ENCODE data around the gene CASP8AP2.
"Not testable (repeated sequence)": the region's sequence is repeated elsewhere in the genome, so short reads cannot be mapped to it uniquely, and the experiment has no call there.

The CASP8AP2 gene

GRCh38 chr6:89826029-89826528 is 3.6 kb upstream of the CASP8AP2 start:
- DNase-seq: no peak

DNA sequence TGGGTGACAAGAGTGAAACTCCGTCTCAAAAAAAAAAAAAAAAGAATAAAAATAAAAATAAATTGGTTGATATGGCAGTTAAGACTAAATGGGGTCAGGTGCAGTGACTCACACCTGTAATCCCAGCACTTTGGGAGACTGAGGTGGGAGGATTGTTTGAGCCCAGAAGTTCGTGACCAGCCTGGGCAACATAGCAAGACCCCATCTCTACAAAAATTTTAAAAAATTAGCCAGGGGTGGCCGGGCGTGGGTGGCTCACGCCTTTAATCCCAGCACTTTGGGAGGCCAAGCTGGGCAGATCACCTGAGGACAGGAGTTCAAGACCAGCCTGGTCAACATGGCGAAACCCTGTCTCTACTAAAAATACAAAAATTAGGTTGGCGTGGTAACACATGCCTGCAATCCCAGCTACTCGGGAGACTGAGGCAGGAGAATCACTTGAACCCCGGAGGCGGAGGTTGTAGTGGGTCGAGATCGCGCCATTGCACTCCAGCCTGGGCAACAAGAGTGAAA is 1.1 kb upstream of the CASP8AP2 start:
- not testable (repeated sequence) for DNase-seq

DNA sequence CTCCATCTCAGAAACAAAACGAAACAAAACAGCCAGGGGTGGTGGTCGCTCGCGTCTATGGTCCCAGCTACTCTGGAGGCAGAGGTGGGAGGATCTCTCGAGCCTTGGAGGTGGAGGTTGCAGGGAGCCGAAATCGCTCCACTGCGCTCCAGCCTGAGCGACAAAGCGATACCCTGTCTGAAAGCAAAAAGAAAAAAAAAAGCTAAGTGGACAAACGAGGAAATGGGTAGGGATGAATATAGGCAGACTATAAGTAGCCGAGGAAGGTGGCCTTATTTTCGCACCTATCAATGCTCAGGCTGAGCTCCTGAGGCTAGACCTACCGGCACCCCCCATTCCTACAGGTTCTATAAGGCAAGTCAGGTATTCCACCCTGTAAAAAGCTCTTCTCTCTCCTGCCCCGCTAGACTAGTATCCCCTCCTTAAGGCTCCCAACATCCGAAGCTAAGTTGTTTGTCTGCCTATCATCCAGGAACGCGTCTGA is 650 bp upstream of the CASP8AP2 start:
- DNase-seq: no peak

GRCh38 chr6:89830170-89830809 is 610 bp downstream of the CASP8AP2 start:
- no peak for DNase-seq

DNA sequence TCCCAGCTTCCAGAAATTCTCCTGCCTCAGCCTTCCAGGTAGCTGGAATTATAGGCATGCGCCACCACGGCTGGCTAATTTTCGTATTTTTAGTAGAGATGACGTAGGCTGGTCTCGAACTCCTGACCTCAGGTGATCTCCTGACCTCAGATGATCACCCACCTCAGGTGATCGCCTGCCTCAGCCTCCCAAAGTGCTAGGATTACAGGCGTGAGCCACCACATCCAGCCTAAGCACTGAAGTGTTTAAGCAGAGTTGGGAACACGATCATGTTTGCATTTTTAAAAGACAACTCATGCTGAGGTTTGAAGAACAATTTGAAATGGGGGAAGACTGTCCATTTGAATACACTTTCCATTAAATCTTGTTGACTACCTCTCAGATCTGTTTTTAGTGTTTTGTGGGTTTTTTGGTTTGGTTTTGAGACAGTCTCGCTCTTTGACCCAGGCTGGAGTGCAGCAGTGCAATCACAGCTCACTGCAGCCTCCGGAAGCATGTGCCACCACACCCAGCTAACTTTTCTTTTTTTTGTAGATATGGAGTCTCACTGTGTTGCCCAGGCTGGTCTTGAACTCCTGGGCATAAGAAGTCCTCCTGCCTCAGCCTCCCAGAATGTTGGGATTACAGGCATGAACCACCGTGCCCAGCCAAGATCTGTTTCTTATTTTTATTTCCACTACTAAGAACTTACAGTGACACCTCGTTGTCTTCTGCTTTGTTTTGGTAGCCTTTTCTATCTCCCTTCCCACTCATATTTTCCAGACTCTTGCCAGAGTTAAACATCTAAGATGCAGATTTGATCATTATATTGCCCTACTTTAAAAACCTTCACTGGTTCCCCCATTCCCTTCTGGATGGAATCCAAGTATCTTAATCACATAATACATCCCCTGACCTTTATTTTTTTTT is 5.5 kb downstream of the CASP8AP2 start:
- DNase-seq: peak; percentile 47 to 66

DNA sequence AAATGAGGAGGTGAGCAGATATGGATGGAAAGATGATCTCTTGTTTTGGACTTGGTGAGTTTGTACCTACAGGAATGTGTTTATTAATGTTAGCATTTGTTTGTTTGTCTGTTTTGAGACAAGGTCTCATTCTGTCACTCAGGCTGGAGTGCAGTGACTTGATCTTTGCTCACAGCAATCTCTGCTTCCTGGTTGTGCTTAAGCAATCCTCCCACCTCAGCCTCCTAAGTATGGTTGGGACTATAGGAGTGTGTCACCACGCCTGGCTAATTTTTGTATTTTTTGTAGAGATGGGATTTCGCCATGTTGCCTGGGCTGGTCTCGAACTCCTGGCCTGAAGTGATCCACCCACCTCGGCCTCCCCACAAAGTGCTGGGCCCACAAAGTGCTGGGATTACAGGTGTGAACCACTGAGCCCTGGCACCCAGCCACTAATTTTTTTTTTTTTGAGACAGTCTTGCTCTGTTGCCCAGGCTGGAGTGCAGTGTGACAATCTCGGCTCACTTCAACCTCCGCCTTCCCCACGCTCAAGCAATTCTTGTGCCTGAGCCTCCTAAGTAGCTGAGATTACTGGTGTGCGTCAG is 7.1 kb downstream of the CASP8AP2 start:
- no peak for DNase-seq

DNA sequence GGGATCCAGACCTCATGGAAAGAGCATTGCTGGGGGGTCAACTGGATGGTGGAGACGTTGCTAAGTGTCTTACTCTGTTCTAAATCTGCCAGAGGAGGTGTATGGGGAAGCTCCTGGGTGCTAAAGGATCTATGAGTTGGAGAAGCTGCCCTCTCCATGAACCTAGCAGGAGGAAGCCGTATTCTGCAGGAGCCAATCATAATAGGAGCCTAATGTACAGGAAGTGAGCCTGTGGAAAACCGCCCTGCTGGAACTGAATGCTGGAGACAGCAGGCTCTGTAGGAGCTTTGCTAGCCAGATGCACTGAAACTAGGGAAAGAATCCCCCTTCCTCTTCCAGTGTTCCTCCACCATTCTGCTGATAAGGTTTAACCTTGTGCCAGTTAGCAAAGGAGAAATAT is 10.9 kb downstream of the CASP8AP2 start:
- DNase-seq: no peak

DNA sequence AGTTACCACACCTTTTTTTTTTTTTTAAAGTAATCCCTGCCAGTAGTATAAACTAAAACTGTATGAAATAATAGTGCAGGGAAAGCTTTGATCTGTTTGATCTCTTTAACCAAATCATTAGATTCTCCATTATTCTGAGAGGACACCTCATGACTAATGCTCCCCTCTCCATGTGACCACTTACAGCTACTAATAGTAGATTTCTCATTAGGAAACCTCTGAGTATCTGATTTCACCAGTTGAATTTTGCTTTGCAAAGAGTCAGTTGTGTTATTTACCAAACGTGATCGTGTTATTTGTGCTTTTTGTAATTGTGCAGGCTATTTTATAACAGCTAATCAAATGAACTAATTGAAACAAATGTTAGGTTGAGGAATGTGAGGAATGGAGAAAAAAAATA is 12.5 kb downstream of the CASP8AP2 start:
- no peak for DNase-seq

GRCh38 chr6:89843070-89843469 is 13.4 kb downstream of the CASP8AP2 start:
- DNase-seq: no peak

GRCh38 chr6:89847513-89847912 is 17.8 kb downstream of the CASP8AP2 start:
- not testable (repeated sequence) for DNase-seq

GRCh38 chr6:89853068-89853467 is 23.4 kb downstream of the CASP8AP2 start:
- no peak for DNase-seq

GRCh38 chr6:89858041-89858440 is 28.4 kb downstream of the CASP8AP2 start:
- no peak for DNase-seq

DNA sequence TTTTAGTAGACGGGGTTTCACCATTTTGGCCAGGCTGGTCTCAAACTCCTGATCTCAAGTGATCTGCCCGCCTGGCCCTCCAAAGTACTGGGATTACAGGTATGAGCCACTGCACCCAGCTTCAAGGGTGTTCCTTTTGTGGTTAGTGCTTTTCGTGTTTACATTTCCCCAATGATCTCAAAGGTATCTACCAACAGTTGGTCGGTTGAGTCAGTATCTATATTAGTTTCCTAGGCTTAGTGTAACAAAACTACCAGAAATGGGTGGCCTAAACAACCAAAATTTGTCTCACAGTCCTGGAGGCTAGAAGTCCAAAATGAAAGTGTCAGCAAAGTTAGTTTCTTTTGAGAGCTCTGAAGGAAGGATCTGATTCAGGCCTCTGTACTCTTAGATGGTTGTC is 30.1 kb downstream of the CASP8AP2 start:
- DNase-seq: no peak

DNA sequence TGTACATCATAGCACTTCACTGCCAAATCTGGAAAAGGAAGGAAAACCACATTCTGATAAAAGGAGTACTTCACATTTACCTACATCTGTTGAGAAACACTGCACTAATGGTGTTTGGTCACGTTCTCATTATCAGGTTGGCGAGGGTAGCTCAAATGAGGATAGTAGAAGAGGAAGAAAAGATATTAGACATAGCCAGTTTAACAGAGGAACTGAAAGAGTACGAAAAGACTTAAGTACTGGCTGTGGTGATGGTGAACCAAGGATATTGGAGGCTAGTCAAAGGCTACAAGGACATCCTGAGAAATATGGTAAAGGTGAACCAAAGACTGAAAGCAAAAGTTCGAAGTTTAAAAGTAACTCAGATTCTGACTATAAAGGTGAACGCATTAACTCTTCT is 32.6 kb downstream of the CASP8AP2 start:
- DNase-seq: no peak

GRCh38 chr6:89862698-89863097 is 33.0 kb downstream of the CASP8AP2 start:
- DNase-seq: no peak

DNA sequence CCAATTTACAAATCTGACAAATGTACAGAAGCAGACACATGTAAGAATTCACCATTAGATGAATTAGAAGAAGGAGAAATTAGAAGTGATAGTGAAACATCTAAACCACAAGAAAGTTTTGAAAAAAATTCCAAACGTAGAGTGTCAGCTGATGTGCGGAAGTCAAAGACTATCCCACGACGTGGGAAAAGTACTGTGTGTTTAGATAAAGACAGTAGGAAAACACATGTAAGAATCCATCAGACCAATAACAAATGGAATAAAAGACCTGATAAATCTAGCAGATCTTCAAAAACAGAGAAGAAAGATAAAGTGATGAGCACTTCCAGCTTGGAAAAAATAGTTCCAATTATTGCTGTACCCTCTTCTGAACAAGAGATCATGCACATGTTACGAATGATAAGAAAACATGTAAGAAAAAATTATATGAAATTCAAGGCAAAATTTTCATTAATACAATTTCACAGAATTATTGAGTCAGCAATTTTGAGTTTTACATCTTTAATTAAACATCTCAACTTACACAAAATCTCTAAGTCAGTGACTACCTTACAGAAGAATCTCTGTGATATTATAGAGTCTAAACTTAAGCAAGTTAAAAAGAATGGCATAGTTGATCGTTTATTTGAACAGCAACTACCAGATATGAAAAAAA is 36.5 kb downstream of the CASP8AP2 start:
- no peak for DNase-seq

- no peak for DNase-seq
Measured at GRCh38 chr6:89873721-89874120, 44.0 kb downstream of the CASP8AP2 start.

DNA sequence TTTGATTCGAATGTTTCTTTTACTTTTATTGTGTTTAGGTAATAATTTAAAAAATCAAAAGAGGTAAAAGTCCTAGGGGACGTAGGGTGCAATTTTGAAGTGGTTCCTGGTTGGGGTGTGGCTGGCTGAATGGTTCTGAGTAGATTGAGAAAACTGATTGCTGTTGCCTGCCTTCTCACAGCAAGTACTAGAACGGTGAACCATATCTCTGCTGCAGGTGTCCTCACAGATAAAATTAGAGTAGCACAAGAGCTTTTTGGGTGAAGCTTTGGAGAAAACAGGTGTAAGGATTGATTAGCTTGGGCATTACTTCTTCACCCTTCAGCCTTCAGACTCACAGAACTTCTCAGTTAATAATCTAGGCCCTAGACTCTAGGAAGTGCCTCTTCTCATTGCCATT is 44.8 kb downstream of the CASP8AP2 start:
- DNase-seq: no peak

DNA sequence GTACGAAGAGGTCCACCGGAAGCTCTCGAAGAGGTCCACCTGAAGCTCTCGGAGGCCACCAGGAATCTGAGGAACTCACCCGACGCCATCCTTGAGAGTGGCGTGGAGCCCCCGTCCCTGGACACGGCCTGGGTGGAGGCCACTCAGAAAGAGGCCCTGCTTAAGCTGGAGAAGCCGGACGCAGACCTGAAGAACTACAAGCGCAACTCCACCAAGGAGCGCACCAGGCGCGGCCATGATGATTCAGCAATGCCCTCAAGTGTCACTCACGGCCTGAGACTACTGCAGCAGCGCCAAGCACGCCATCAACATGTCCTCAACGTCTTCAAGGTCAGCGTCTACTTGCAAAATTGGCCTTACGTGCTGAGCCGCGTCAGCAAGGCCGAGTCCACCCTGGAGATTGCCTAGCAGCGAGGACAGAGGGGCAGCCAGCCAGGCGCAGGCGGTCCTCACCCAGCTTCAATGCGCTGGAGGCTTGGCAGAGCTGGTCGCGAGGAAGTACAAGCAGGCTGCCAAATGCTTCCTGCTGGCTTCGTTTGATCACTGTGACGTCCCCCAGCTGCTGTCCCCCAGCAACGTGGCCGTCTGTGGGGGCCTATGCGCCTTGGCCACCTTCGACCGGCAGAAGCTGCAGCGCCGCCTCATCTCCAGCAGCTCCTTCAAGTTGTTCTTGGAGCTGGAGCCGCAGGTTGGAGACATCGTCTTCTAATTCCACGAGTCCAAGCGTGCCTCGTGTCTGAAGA is 56.9 kb downstream of the CASP8AP2 start:
- DNase-seq: no peak

- no peak for DNase-seq
Measured at GRCh38 chr6:89887452-89888137, 57.9 kb downstream of the CASP8AP2 start.

GRCh38 chr6:89888138-89888514 is 58.4 kb downstream of the CASP8AP2 start:
- DNase-seq: no peak

GRCh38 chr6:89888871-89889270 is 59.2 kb downstream of the CASP8AP2 start:
- no peak for DNase-seq

All from CD4-positive, alpha-beta T cell treated with Interleukin-4 for 1 hour (primary cell).